Measurements from ENCODE around the gene TTC13. TPM values are rescaled to one million over a fixed set of nuclear protein-coding genes. Genes with fewer than 3 reads are reported as not detected.
"Not testable (repeated sequence)": the region's sequence is repeated elsewhere in the genome, so short reads cannot be mapped to it uniquely, and the experiment has no call there.

TTC13 gene
- polyA plus RNA-seq, 4 donors = 18.1 to 26.0 (median 23.1) TPM

GRCh38 chr1:230994860-230995259 is 16.2 kb upstream of the TTC13 start:
- DNase-seq (ENCODE audit: low read depth in 4 of 4, low spot score in 3 of 4) = no peak

DNA sequence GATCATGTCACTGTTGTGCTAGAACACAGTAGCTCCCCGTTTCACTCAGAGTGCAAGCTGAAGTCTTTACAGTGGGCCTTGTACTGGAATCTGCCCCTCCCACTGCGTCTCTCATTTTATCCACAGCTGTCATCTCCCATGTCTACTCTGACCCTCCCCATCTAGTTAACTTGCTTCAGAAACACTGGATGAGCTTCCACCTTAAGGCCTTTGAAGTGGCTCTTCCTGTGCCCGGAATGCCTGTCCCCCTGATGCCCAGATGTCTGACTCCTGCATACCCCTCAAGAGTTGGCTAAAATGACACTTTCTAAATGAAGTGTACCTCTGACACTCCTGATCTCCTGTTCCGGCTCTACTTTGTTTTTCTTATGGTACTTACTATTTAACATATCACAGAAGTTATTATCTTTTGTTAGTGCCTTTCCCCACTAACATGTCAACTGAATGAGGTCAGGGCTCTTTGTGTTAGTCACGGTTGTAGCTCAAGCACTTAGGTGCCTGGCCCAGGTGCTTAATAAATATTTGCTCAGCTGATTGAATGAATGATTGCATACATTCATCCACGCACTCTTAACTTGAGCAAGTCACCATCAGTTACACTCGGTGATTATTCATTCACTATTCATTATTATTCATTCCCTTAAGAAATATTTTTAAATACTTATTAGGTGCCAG is 13.6 kb upstream of the TTC13 start:
- no peak for DNase-seq (ENCODE audit: low read depth in 4 of 4, low spot score in 3 of 4)

GRCh38 chr1:230987448-230987847 is 8.8 kb upstream of the TTC13 start:
- DNase-seq (ENCODE audit: low read depth in 4 of 4, low spot score in 3 of 4) = no peak

GRCh38 chr1:230986976-230987375 is 8.3 kb upstream of the TTC13 start:
- no peak for DNase-seq (ENCODE audit: low read depth in 4 of 4, low spot score in 3 of 4)

- DNase-seq (ENCODE audit: low read depth in 4 of 4, low spot score in 3 of 4) = no peak
Observed at GRCh38 chr1:230985711-230986110, 7.0 kb upstream of the TTC13 start.

- DNase-seq (ENCODE audit: low read depth in 4 of 4, low spot score in 3 of 4) = not testable (repeated sequence)
Observed at GRCh38 chr1:230984622-230985515, 6.2 kb upstream of the TTC13 start.

DNA sequence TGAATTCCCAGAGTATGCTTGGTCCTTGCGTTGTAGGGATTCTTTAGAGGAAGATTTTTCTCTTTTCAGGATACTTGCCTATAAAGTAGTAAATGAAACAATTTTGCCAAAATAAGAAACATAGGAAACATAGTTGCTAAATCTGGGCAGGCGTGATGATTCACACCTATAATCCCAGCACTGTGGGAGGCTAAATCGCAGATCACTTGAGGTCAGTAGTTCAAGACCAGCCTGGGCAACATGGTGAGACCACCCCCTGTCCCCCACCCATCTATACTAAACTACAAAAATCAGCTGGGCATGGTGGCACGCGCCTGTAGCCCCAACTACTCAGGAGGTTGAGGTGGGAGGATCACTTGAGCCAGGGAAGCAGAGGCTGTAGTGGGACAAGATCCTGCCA is 5.2 kb upstream of the TTC13 start:
- no peak for DNase-seq (ENCODE audit: low read depth in 4 of 4, low spot score in 3 of 4)

GRCh38 chr1:230982696-230983095 is 4.0 kb upstream of the TTC13 start:
- DNase-seq (ENCODE audit: low read depth in 4 of 4, low spot score in 3 of 4) = no peak

DNA sequence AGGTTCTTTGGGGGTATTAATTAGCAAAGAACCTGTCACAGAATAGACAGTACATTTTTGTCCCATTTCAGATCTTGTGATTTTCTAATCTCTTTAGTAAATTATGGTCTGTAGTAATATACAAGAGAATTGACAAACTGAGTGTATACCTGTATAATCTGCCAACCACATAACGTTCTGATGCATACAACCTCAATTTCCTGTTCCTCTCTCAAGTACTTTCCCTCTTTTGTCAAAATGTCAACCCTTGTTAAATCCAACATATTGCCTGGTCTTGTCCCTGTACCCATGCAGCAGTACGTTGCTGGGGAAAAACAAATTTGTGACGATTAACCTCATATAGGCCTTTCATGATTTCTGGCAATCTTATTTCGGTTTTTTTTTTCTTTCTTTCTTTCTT is 1.3 kb upstream of the TTC13 start:
- no peak for DNase-seq (ENCODE audit: low read depth in 4 of 4, low spot score in 3 of 4)

- no peak for DNase-seq (ENCODE audit: low read depth in 4 of 4, low spot score in 3 of 4)
Observed at GRCh38 chr1:230979389-230979716, 692 bp upstream of the TTC13 start.

GRCh38 chr1:230977761-230978490 is 735 bp downstream of the TTC13 start:
- no peak for DNase-seq (ENCODE audit: low read depth in 4 of 4, low spot score in 3 of 4)

DNA sequence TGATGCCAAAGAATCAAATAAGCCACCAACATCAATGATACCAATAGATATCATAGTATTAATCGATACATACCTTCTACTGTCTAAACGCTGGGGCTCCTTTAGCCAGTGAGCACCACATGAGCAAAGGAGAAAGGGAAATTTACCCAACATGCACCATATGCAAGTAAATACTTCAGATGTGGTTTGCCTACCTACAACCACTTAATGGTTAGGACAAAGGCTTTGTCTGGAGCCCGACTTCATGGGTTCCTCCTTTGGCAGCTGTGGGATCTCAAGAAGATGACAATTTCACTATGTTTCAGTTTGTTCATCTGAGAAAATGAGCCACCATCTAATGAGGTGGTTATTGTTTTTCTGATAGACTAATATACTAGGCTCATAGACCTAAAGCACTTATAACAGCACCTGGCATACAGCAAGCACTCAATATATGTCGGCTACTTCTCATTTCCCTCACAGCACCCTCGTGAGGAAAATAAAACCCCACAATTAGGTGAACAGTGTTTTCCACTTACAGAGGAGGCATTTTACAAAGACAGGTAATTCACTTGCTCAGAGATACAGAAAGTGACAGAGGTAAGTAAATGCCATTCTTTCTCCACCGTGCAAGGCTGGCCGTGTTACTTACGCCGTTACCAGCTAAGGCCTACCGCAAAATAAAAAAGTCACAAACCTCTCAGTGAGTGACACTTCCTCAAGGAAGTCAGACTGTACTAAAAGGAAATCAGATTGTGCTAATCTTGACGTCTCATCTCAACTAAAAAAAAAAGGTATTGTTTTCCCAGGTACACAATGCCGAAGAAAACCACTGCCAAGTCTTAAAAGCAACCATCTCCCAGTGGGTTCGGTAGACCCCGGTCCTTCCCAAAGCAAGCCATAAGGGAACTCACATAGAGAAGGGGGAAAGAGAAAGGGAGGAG is 1.6 kb downstream of the TTC13 start:
- DNase-seq (ENCODE audit: low read depth in 4 of 4, low spot score in 3 of 4) = no peak

GRCh38 chr1:230976360-230976759 is 2.3 kb downstream of the TTC13 start:
- DNase-seq (ENCODE audit: low read depth in 4 of 4, low spot score in 3 of 4) = no peak

DNA sequence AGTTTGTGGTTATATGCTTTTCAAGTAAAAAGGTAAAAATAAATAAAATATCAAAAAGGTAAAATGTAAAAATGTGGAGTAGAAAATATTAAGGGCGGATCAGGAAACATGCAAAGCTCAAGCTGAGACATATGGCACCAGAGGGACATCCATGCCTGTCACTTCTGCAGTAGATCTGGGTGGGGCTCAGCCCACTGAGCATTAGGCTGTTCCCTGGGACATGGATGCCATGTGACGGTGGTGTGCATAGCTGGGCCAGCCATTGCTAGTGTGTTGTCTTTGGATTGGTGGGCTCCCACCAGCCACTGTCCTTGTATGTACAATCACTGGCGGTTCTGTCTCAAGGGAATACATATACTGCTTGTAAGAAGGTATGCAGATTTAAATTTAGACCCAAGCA is 3.0 kb downstream of the TTC13 start:
- DNase-seq (ENCODE audit: low read depth in 4 of 4, low spot score in 3 of 4) = no peak

GRCh38 chr1:230972855-230973271 is 5.8 kb downstream of the TTC13 start:
- DNase-seq (ENCODE audit: low read depth in 4 of 4, low spot score in 3 of 4) = no peak

DNA sequence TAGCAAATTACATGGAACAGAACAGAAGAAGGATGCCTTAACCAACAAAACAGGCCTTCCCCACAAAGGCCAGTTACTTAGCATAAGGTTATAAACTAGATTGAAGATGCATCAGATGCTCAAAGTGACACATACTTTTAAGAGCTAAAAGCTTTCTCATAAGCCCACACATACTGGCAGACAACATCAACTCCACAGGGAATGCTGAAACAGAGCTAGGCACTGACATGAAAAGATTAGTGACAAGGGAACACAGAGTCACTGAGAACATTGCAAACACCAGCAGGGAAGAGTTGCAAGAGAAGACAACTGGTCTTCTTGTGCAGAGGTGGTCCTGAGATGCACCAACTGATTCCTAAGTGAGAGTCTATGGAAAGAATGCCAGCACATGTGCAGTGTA is 6.9 kb downstream of the TTC13 start:
- no peak for DNase-seq (ENCODE audit: low read depth in 4 of 4, low spot score in 3 of 4)

GRCh38 chr1:230970432-230970831 is 8.2 kb downstream of the TTC13 start:
- no peak for DNase-seq (ENCODE audit: low read depth in 4 of 4, low spot score in 3 of 4)

DNA sequence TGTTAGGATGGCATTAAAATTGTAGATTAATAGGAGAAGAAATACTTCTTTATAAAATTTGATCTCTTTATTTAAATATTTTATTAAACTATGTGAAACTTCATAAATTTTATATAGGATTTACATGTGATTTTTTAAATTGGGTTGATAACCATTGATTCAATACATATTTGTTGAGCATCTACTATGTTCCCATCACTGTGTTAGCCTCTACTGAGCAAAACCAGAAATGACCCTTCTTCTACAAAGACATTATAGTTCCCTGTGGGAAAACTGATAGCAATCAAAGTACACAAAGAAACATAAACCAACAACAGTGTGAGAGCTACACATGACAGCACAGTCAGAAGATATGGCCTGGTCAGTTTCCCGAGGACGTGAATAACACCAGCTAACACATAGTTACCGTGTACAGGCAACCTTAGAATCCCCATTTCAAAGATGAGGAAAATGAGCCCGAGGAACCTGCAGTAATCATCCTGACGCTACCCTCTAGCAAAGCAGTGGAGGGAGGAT is 12.2 kb downstream of the TTC13 start:
- no peak for DNase-seq (ENCODE audit: low read depth in 4 of 4, low spot score in 3 of 4)

GRCh38 chr1:230965535-230965934 is 13.1 kb downstream of the TTC13 start:
- DNase-seq (ENCODE audit: low read depth in 4 of 4, low spot score in 3 of 4) = no peak

- no peak for DNase-seq (ENCODE audit: low read depth in 4 of 4, low spot score in 3 of 4)
Observed at GRCh38 chr1:230964896-230965295, 13.8 kb downstream of the TTC13 start.

All from left renal pelvis (tissue), 4 donors.